MM.1S (cell line): ENCODE measurements around the gene SCO2.

ENCODE experiments used
- CTCF ChIP-seq: fragments of 300-600 bp; sonication (generic); IDR thresholded peaks from 2 replicates; pipeline ENCODE4 v1.5.1; 2016; ENCODE audit warnings: antibody characterized with exemption, low read length, mixed read lengths
- EZH2 ChIP-seq: fragments of 300-600 bp; sonication (generic); optimal IDR thresholded peaks from 2 replicates; pipeline ENCODE3; 2017; ENCODE audit warnings: low read depth, mild to moderate bottlenecking, antibody characterized with exemption, low read length, mixed read lengths

GRCh38 chr22:50548040-50548920 is 22.9 kb upstream of the SCO2 start:
- TF ChIP-seq CTCF = no peak
- TF ChIP-seq EZH2 = no peak
